GM19328 (cell line): Measurements from ENCODE around the gene HACD1.

Experiments used
- ATAC-seq: cut with Tn5 transposase; IDR thresholded peaks from one replicate; pipeline ENCODE4 v1.9.1; 2021; ENCODE audit warnings: mild to moderate bottlenecking, moderate library complexity; ENCODE audit not compliant: unreplicated experiment

Gene HACD1

DNA sequence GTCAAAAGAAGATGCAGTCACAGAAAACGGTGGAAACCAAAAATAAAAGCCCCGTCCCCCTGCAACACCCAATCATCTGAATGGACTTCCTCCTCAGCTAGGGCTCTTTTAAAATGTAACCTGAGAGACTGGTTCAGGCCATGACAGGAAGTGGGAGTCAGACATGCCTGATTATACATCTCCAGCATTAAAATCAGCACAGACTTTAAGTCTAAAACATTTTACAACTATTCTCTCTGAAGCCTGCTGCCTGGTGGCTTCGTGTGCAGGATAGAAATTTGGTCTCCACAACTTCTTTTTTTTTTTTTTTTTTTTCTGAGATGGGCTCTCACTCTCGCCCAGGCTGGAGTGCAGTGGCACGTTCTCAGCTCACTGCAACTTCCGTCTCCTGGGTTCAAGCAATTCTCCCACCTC is 30.3 kb downstream of the HACD1 start:
- ATAC-seq, result no peak

DNA sequence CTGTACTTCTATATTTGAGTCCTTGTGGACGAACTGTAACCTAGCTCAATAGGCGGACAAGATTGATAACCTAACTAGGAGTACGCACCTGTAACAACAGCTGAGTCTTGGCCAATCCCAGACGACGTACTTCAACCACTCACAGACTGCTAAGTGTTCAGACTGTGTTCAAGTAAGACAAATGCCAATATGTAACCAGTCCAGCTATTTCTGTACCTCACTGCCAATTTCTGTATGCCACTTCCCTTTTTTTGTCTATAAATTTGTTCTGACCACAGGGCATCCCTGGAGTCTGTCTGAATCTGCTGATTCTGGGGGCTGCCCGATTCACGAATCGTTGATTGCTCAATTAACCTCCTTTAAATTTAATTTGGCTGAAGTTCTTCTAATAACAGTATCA is 32.2 kb downstream of the HACD1 start:
- ATAC-seq, result no peak

GRCh38 chr10:17580885-17581284 is 36.3 kb downstream of the HACD1 start:
- ATAC-seq, result no peak

GRCh38 chr10:17578603-17579002 is 38.6 kb downstream of the HACD1 start:
- ATAC-seq, result no peak

- ATAC-seq, result no peak
These were observed 40.4 kb downstream of the HACD1 start for GRCh38 chr10:17576768-17577167.

GRCh38 chr10:17564911-17565310 is 52.3 kb downstream of the HACD1 start:
- ATAC-seq, result no peak

- ATAC-seq, result no peak
These were observed 53.7 kb downstream of the HACD1 start for GRCh38 chr10:17563452-17563851.

- no peak for ATAC-seq
These were observed 54.6 kb downstream of the HACD1 start for GRCh38 chr10:17562614-17563013.

DNA sequence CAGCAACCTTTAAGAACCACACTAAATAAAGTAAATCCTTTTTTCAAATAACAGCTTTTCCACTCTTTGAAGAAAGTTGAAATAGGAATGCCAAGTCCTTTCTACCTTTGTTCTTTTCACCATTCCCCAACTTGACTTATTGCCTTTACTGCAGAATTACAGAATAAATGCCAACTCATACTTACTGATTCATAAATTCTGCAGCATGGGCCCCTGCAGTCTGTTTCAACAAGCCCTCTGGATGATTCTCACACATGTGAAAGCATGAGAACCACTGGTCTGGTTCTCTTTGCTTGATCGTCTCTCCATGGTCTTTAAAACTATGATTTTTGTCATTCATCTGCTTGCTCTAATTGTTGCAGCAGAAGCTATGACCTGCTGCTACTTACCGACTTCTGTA is 56.1 kb downstream of the HACD1 start:
- ATAC-seq, result no peak

DNA sequence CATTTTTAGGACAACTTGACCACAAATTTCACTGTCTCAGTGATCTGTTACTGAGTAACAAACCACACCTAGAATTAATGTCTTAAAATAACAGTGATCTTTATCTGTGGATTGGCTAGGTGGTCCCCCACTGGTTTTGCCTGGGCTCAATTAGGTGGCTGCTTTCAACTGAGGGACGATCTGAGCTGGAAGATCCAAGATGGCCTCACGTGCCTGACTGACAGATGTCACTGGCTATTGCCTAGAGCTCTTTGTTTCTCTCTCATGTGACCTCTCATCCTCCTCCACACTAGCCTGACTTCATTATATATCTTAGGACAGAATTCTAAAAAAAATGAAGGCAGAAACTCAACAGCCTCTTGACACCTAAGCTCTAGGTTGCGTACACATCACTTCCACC is 59.7 kb downstream of the HACD1 start:
- no peak for ATAC-seq

DNA sequence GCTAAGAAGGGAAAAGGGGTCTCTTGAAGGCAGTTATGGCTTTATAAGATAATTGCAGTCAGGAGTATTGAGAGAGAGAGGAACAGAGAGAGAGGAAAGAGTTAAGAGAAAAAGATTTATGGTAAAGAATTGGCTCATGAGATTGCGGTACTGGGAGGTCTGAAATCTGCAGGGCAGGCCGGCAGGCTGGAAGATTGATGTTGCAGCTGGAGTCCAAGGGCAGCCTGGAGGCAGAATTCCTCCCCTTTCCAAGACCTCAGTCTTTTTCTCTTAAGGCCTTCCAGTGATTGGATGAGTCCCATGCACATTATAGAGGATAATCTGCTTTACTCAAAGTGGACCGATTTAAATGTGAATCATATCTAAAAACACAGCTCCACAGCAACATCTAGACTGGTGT is 68.4 kb downstream of the HACD1 start:
- ATAC-seq, result no peak

- ATAC-seq, result no peak
These were observed 69.0 kb downstream of the HACD1 start for GRCh38 chr10:17548162-17548561.

DNA sequence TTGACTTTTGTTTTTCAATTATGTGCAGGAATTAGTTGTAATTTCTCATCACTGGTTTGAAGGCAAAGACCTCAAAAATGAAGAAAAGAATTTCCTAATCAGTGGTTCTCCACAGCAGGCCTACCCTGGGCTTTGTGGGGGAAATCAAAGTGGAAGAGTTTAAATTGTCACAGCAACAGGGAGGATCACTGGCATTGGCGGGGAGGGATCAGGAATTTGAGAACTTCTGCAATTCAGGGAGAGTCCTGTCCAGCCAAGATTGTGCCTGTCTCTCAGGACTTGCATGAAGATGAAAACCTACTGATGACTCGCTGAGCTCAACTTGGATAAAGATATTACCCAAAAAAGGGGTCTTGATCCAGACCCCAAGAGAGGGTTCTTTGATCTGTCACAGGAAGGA is 70.1 kb downstream of the HACD1 start:
- ATAC-seq, result no peak

DNA sequence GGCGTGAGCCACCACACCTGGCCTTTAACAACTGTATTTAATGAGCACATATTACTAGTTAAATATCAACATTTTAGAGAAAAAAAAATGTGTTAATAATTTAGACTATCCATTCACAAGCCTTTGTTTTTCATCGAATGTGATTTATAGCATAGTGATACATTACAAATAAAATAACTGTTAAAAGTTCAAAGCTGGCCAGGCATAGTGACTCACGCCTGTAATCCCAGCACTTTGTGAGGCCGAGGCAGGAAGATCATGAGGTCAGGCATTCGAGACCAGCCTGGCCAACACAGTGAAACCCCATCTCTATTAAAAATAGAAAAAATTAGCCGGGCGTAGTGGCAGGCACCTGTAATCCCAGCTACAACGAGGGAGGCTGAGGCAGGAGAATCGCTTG is 72.7 kb downstream of the HACD1 start:
- ATAC-seq, result no peak
